ENCODE measurements around the gene LRRFIP1. TPM values are rescaled to one million over a fixed set of nuclear protein-coding genes. Genes with fewer than 3 reads are reported as not detected.
A peak's percentile ranks its signal among the peaks of the same experiment; 100 is the strongest.
"Not testable (repeated sequence)": the region's sequence is repeated elsewhere in the genome, so short reads cannot be mapped to it uniquely, and the experiment has no call there.

LRRFIP1 gene
- total RNA-seq, 1 experiment from 2014 or later = 57.7 TPM

DNA sequence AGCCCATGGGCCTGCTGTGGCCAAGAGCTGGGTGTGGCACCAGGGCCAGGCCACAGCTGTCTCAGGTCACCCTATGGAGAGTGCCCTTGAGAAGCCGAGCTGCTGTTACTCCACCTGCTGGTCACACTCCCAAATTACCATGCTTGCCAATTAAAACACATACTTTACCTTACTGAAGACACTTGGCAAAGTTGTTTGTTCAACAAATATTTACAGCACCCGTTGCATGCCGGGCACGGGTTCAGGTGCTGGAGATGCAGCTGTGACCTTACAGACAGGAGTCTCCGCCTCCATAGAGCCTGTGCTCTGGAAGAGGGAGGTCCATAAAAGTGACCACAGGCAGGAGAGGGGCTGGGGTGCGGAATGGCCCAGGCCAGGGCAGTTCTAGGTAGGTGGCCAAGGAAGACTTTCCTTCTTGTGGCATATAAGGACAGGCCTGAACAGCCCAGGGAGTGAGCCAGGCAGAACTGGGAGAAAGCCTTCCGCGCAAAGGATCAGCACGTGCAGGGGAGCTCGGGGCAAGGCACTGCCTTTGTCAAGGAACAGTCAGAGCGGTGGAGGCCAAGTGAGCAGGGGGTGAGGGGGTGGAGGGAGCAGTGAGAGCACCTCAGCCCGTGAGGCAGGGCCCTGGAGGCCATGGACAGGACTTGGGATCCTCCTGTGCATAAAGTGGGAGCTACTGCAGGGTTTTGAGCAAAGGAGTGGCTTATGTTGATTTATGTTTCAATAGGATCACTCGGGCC is 147.6 kb downstream of the LRRFIP1 start:
- DNase-seq (ENCODE audit: low read depth) = peak; percentile 55

DNA sequence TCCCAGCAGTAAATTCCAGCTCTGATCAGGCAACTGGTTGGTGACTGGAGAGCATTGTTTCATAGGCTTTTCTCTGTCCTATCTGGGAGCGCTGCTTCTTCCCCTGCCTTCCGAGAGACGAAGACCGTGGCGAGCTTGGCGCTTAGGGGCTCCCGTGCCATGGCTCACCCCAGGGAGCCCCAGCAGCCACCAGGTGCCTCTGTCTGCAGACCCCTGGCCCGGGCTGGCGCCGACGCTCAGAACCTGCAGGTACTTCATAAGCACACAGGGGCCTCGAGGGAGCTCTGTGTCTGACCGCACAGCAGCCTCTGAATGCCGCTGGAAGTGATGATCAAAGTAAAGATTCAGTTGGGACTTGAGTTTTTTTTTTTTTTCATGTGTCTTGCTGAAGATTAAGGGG is 152.1 kb downstream of the LRRFIP1 start:
- DNase-seq (ENCODE audit: low read depth) = no peak

- no peak for DNase-seq (ENCODE audit: low read depth)
These were observed 154.8 kb downstream of the LRRFIP1 start for GRCh38 chr2:237782181-237782580.

GRCh38 chr2:237783678-237784077 is 156.3 kb downstream of the LRRFIP1 start:
- DNase-seq (ENCODE audit: low read depth) = not testable (repeated sequence)

- no peak for DNase-seq (ENCODE audit: low read depth)
These were observed 159.5 kb downstream of the LRRFIP1 start for GRCh38 chr2:237786936-237787335.

DNA sequence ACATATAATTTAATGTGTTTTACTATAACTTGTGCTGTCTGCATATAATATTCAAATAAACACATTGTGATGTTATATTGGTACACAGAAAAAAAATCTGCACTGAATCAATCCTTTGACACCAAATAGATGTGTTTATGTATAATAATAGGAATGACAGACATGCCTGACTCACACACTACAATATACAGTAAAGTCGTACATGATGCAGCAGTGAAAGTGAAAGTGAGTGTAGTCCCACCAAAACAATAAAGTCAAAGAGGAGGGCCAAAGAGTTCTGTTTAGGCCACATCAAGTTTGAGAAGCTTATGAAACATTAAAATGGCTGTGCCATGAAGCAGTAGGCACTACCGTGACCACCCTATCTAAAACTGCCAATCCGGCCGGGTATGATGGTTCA is 163.0 kb downstream of the LRRFIP1 start:
- peak; percentile 23 for DNase-seq (ENCODE audit: low read depth)

DNA sequence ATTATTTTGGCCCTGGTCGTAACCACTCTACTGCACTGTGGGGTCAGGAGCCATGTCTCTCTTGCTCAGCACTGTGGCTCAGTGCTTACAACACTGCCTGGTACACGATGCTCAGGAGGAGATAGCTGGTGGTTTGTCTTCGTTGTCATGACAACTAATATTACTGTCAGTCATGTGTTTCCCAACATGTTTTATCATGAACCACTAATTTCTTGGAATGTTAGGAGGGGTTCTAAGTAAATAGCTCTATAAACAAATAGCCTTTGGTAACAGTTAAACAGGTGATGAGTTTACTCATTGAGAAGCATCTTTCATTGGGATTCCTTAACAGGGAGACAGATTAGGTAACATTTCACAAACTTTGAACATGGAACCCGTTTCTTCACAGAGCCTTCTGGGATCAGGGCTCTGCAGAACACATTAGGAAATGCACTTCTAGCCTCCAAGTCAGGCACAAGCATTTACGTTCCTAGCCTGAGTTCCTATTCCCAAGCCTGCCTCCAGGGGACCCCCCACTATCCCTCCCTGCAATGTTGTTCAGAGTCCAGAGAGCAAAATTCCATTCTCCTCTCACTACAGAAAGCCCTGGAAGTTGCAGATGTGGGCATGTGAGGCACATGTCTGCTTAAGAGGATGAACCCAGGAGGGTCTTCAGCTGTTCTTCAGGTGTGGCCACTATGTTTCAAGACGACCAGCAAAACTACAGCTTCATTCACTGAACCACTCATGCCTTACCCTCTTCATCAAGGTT is 164.8 kb downstream of the LRRFIP1 start:
- no peak for DNase-seq (ENCODE audit: low read depth)

DNA sequence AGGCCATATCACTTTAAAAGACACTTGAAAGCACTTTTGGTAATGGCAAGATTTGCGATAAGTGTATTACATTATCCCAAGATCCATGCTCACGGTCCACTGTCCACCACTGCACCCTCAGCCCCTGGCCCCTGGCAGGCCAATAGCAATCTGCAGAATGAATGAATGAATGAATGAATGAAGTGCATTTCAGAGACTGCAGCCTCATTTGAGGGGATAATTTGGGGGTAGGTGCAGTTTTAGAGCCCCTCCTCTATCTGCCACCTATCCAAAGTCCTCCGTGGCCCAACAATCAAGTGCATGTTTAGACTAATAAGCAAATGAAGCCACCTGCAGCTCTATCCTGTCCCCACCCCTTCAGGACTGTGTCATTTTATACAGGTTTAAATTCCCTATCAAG is 169.9 kb downstream of the LRRFIP1 start:
- no peak for DNase-seq (ENCODE audit: low read depth)

DNA sequence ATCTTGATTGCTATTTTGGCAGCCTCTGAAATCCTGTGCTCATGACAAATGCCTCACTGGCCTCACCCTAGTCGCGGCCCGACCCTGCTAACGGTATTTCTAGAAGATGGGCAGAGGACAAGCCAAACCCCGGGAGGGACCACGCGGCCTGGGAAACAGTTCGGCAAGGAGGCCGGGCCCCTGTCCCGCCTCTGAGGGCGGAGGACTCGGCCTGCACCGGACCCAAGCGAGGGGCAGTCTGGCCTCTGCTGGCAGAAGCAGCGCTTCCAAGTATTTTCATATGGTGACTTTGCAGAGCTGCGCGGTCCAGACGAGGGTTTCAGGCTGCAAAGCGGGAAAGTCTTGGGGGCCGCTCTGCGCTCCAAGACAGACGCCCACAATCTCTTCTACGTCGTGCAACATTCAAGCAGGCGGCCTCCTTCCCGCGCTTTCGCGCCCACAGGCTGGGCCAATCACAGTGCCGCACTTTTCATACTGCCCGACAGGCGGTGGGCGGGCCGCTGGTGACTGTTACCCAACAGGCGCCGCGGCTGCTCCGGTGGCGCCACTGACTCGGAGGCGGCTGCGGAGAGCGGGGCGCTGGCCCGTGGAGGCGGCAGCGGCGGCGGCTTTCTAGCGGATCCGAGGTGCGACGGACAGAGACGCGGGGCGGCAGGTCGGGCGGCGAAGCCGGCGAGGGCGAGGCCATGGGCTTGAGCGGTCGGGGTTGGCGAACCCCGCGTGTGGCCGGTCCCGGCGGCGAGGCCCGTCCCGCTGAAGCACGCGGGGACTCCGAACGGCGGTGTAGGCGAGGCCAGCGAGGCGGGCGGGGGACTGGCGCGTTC is 171.1 kb downstream of the LRRFIP1 start, which contains the start of gene RBM44:
RBM44 (plus strand) TSS at position 544 of the 824 bp plus-strand sequence. CDS start 14,831 bp downstream, outside the sequence.
- DNase-seq (ENCODE audit: low read depth) = no peak

DNA sequence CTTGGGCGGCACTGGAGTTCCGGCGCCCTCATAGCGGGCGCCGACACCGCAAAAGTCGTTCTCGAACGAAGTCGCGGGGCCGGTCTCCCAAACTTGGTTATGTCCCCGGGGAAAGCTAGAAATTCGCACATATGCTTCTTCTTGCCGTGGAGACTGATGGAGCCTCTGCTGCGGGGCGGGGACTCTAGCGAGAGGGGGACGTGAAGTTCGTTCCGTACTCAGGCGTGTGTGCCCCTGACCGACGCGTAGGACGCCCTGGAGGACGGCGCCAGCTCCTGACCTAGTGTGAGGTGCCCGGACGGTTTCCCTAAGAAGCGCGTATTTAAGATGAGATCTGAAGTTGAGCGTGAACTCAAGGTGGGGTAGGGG is 171.7 kb downstream of the LRRFIP1 start:
- no peak for DNase-seq (ENCODE audit: low read depth)

GRCh38 chr2:237801466-237801865 is 174.1 kb downstream of the LRRFIP1 start:
- DNase-seq (ENCODE audit: low read depth) = no peak

- DNase-seq (ENCODE audit: low read depth) = no peak
These were observed 178.9 kb downstream of the LRRFIP1 start for GRCh38 chr2:237806334-237806733.

GRCh38 chr2:237815637-237816036 is 188.2 kb downstream of the LRRFIP1 start:
- no peak for DNase-seq (ENCODE audit: low read depth)

GRCh38 chr2:237816531-237816930 is 189.1 kb downstream of the LRRFIP1 start:
- DNase-seq (ENCODE audit: low read depth) = no peak

GRCh38 chr2:237818066-237818473 is 190.7 kb downstream of the LRRFIP1 start:
- DNase-seq (ENCODE audit: low read depth) = peak; percentile 70

- DNase-seq (ENCODE audit: low read depth) = no peak
These were observed 191.8 kb downstream of the LRRFIP1 start for GRCh38 chr2:237819231-237819630.

GRCh38 chr2:237820421-237820820 is 193.0 kb downstream of the LRRFIP1 start:
- DNase-seq (ENCODE audit: low read depth) = no peak

- no peak for DNase-seq (ENCODE audit: low read depth)
These were observed 196.2 kb downstream of the LRRFIP1 start for GRCh38 chr2:237823544-237823943.

- DNase-seq (ENCODE audit: low read depth) = no peak
These were observed 196.7 kb downstream of the LRRFIP1 start for GRCh38 chr2:237824085-237824484.

DNA sequence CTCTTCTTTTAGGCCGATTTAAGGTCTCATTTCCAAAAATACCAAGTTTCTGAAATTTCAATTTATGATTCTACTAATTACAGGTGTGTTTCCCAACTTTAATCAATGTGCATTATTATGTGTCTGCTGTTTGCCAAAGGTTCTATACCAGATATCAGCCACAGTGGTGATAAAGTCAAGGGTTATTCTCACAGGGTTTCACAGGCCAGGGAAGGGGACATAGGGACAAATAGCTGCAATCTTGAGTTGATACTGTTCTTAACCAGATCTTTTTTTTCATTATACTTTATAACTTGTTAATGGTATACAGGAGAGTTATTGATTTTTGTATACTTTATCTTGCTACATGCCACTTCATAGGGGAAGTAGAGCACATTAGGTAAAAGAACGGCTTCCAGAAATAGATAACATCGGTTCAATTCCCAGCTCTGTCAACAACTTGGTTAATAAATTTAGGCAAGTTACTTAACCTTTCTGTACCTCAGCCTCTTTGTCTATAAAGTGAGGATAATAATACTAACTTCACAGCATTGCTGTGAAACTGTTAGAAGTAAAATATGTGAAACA is 200.1 kb downstream of the LRRFIP1 start:
- no peak for DNase-seq (ENCODE audit: low read depth)

Data from RPMI7951 (cell line).